Cardiac fibroblast (primary cell): Measurements from ENCODE around the gene PAX8.

Experiments used
- DNase-seq, 2 donors: peaks; one replicate each; pipeline versions ENCODE4 v3.0.0 to v3.0.0-alpha.2; 2010; ENCODE audit warnings: low read depth in 2 of 2
- H3K4me3 ChIP-seq, 2 donors: replicated peaks in 1 of 2; 1 replicate in 1 of 2; 2 replicates in 1 of 2; pipeline ENCODE4 v1.5.1; 2011; ENCODE audit warnings: low read depth in 2 of 2, low read length in 2 of 2, mild to moderate bottlenecking in 2 of 2, moderate library complexity in 1 of 2
- CTCF ChIP-seq: IDR thresholded peaks from one replicate; pipeline ENCODE4 v1.5.1; 2011; ENCODE audit warnings: low read depth, mild to moderate bottlenecking, low read length, inconsistent platforms

PAX8 gene

GRCh38 chr2:113211226-113212105 is 67.3 kb downstream of the PAX8 start:
- no peak for TF ChIP-seq CTCF
- DNase-seq = peak; percentile 40 to 58
- H3K4me3 ChIP-seq = no peak overlapping the region

- no peak for DNase-seq
- no peak for TF ChIP-seq CTCF
- H3K4me3 ChIP-seq = no peak overlapping the region
These were observed 69.0 kb downstream of the PAX8 start for GRCh38 chr2:113209646-113210171.

GRCh38 chr2:113209011-113209645 is 69.6 kb downstream of the PAX8 start:
- TF ChIP-seq CTCF = no peak
- no peak overlapping the region for H3K4me3 ChIP-seq
- DNase-seq = no peak

- no peak for TF ChIP-seq CTCF
- DNase-seq = no peak
- H3K4me3 ChIP-seq = no peak overlapping the region
These were observed 70.3 kb downstream of the PAX8 start for GRCh38 chr2:113208396-113208795.

- TF ChIP-seq CTCF = no peak
- no peak overlapping the region for H3K4me3 ChIP-seq
- no peak for DNase-seq
These were observed 71.7 kb downstream of the PAX8 start for GRCh38 chr2:113207021-113207420.

GRCh38 chr2:113206251-113206650 is 72.5 kb downstream of the PAX8 start:
- DNase-seq = no peak
- no peak for TF ChIP-seq CTCF

More at GRCh38 chr2:113206251-113206650, 72.5 kb downstream of the PAX8 start:
- no peak overlapping the region for H3K4me3 ChIP-seq
